GM19240 (cell line): ENCODE measurements around the gene FGFR3.
"Not testable (repeated sequence)": the region's sequence is repeated elsewhere in the genome, so short reads cannot be mapped to it uniquely, and the experiment has no call there.

Experiments used
- DNase-seq: peaks from one replicate; pipeline ENCODE4 v3.0.0; 2011; ENCODE audit warnings: low spot score; ENCODE audit not compliant: insufficient read length

FGFR3 gene

DNA sequence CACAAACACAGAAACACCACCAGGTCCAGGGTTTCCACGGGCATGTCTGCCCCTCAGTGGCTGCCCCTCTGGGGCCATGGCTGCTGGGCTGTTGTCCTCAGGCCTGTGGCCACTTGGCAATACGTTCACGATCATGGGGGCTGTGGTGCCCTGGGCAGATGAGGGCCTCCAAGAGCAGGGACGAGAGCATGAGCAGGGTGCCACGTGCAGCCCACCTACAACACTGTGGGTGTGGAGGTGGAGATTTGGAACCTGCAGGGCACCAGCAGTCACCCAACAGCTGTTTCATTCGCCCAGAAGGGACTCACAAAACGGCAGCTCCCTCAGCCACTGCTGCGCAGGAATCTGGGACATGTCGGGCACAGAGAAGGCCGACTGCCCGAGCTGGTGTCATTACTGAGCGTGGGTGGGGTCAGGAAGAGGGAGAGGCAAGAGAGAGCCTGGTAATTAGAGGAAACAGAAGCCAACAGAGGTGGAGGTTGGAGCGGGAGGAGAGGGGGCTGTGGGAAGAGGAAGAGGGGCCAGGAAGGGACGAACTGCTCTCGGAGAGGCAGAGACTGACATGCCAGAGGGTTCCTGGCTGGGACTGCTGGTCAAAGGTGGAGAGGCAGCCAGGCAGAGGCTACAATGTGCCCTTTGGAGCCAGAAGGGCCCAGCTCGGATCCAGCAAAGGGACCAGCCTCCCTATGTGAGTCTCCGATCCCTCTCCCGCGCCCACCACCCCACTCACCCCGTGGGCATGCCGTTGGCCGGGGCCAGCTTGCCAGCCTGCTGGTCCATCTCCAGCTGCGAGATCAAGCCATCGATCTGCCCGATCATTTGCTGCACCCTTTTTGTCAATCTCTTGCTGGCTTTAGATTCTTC lies 23.1 kb downstream of the FGFR3 start:
- no peak for DNase-seq

DNA sequence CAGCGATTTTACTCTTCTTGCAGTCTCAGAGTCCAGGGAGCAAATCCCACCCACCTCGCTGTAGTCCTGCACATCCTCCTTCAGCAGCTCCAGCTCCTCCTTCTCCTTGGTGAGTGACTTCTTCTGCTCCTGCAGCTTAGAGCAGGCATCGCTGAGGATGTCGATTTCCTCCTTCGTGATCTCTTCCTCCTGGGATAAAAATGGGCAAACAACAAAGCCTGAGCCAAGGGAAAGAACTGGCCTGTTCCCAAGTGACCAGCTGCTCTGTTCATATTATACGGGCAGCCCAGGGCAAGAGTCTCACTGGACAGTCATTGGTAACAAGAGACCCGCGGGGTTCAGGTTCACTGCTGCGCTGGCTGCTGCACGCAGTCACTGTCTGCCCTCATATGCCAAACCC lies 26.2 kb downstream of the FGFR3 start:
- DNase-seq, result no peak

- DNase-seq, result no peak
Measured at GRCh38 chr4:1819816-1820215, 26.7 kb downstream of the FGFR3 start.

GRCh38 chr4:1821679-1822567 lies 28.8 kb downstream of the FGFR3 start:
- no peak for DNase-seq

- DNase-seq, result no peak
Measured at GRCh38 chr4:1822568-1823544, 29.8 kb downstream of the FGFR3 start.

GRCh38 chr4:1823545-1823932 lies 30.4 kb downstream of the FGFR3 start:
- DNase-seq, result no peak

DNA sequence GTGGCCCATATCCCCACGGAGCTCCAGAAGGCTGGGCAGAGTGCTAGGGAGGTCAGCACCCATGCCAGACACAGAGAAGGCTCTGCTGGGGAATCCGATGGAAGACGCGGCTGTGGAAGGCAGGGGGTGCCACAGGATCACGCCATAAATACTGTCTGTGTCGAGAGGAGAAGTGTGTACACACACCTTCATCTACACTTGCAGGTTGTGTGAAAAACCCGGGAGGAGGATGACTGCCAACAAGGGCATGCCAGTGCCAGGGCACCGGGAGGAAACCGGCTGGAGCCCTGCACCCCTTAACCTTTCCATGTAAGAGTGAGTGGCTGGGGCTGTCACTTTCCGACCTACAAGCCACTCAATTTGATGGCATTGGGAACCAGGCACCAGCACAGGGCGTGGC lies 31.7 kb downstream of the FGFR3 start:
- DNase-seq, result no peak

- DNase-seq, result no peak
Measured at GRCh38 chr4:1825326-1825725, 32.2 kb downstream of the FGFR3 start.

DNA sequence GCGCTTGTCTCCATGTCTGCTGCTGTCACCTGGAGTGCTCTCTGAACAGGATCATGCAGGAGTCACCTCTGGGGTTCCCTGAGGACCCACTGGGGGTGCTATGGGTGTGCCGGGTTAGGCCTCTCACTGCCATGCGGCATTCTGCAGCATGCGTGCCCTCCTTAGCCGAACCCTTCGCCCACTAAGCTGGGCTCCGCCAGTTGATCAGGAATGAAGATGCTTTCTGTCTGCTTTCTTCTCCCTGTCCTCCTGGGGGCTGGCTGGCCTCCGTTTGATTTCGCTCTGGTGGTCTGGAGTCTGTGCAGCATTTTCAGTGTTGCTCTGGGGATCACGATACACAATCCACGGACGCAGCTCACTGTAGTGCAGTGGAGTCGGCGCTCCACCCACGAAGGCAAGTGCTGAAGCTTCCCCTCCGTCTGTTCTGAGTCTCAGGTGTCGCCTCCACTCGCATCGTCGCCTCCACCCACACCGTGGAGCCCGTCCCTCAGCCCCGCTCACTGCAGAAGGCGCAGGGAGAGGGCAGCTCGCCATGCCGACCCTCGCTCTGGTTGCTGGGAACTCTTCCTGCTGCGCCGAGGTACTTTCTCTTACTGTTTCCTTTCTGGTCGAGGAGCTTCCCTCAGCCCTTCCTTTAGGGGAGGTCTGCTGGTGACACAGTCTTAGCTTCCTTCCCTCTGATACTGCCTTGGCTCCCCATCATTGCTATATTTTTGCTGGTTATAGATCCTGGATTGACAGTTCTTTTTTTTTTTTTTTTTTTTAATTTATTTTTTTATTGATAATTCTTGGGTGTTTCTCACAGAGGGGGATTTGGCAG lies 33.6 kb downstream of the FGFR3 start:
- no peak for DNase-seq

GRCh38 chr4:1830234-1830633 lies 37.1 kb downstream of the FGFR3 start:
- DNase-seq, result no peak

DNA sequence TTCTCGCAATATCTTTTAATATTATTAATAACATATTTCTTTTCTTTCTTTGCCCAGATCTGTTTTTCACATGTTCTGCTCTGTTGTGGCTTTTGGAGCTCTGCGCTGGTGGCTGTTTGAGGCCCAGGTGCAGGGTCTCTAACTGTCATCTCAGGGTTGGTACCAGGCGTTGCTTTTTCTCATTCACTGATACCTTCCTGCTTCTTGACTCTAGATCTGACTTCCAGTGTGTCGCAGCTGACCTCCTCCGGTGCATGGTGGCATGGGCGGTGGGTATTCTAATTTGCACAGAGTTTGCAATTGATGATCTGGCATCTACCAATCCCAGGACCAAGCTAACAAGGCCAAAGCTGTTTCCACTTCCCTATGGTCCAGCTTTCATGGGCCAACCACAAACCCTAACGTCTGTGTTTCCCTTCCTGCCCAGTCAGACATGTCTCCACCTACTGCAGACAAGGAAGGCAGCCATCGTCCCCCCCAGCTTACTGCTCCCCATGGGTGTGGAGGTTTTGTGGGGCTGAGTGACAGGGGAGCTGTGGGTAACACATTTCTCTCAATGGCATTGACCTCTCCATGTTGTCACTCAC lies 37.6 kb downstream of the FGFR3 start:
- DNase-seq, result no peak

DNA sequence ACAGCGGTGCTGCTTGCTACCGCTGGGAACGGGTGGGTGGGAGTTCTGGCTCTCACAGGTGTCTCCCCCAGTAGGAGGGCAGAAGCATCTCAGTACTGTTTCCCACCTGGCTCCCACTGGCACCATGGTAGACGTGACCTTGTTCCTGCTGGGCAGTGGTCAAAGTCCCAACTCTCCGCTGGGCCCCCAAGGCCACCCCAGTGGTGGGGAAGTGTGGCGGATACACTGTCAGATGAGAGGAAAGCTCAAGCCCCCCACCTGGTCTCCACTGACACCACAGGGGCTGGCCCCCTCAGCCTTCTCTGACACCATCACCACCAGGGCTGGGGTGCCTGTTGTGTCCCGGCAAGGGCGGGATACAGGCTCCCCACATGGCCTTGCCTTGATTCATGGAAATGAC lies 38.2 kb downstream of the FGFR3 start:
- no peak for DNase-seq

DNA sequence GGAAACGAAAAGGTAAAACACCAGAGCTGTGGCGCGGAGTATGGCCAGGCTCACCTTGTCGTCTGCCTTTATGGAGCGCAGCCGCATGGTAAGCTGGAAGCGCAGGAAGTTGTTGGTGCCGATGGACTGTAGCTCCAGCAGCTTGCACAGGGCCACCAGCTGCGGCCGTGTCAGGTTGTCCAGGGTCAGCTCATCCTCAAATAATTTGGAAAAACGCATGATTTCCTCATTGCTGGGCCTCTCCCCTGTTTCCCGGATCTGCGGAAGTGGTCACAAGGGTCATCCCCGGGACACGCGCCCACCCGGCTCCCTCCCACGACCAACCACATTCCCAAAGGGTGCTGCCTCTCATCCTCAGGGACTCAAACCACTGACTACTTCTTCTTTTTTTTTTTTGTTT lies 39.6 kb downstream of the FGFR3 start:
- no peak for DNase-seq

GRCh38 chr4:1833307-1834046 lies 40.4 kb downstream of the FGFR3 start:
- DNase-seq, result no peak

DNA sequence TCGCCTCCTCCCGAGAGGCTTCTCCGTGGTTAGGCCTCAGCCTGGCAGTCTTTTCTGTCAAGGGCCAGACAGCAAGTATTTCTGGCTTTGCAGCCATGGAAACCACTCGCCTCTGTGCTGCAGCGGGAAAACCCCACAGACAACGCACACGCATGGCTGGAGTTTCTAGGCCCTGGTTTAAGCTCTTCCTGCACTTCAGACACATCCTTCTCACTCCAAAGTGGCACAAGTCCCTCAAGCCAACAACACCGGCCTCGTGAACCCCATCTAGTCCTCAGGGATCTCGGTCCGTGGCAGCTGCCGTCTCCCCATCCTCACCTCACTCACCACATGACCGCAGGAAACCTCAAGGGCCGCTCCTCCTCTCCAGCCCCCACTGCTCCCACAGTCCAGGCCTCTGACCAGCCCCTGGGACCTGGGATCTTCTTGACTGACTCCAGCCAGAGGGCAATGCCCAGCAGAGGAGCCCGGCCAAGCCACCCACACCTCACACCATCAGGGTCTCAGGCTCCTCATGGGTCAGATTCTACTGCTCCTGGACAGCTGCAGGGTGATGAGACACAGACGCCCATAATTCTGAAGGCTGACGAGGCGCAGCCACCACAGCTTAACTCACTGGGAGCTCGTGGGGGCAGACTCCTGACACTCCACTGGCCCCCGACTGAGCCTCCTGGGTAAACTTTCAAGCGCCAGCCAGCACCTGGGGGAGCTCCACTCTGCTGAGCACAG lies 41.1 kb downstream of the FGFR3 start:
- DNase-seq, result peak; percentile 89

DNA sequence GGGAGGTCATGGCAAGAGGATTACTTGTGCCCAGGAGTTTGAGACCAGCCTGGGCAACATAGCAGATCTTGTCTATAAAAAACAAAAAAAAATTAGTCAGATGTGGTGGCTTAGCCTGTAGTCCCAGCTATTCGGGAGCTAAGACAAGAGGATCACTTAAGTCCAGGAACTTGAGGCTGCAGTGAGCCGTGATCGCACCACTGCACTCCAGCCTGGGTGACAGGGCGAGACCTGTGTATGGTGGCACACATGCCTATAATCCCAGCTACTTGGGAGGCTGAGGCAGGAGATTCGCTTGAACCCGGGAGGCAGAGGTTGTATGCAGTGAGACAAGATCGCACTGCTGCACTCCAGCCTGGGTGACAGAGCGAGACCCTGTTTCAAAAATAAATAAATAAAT lies 42.7 kb downstream of the FGFR3 start:
- not testable (repeated sequence) for DNase-seq

DNA sequence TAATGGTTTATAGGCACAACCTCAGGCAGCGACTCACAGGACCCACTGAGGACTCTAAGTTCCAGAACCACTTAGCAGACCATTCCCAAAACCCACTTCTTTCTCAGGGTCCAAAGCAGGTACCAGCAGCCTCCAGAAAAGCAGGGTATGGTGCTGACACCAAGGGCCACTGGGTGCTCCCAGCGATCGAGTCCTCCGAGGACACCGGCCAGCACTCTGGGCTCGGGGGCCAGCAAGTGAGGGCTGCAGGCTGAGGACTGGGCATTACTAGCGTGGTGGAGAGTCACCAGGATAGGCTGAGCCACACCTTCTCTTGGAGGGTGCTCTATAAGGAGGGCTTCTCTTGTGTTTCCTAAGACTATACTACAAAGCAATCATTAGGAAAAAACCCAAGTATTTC lies 43.6 kb downstream of the FGFR3 start:
- DNase-seq, result no peak

DNA sequence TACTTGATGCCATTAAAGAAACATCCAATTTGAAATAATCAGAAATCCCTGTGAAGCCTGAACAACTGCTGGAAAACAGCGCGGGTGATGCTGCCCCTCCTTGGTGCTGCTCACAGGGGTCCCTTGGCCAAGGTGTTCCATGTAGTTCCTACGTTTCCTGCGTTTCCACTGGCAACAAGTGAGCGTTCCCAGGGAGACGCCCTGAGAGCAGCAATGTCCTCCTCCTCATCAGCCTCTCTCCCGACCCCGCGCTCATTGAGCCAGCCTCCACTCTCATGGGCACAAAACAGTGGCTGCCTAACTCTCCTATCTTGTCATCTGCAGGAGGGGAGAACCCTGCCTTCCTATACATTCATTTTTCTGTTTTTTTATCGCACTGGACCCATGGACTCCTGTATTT lies 44.0 kb downstream of the FGFR3 start:
- DNase-seq, result no peak

DNA sequence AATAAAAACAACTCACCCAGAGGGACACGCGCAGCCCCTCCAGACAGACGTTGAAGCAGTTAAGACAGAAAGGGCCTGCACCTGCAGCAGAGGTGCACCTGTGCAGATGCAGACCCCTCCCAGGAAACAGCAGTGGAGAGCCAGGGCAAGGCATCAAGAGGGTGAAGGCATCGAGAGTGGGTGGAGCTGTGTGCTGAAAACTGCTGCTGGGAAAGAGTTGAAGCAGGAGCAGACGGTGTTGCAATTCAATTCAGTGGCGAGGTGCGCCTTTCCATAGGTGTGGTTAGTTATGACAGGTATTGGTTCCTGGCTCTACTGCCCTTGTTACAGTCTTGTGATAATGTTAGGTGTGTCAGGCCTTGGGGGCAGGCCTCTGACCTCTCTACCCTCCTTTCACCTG lies 46.2 kb downstream of the FGFR3 start:
- DNase-seq, result no peak
